Activated naive CD8-positive, alpha-beta T cell treated with anti-CD3 and anti-CD28 coated beads, Interleukin-2, amount 50 U/mL, for 24 hours (primary cell): ENCODE results near the gene VIPR1.

Experiments used
- ATAC-seq: fragments of 150-1000 bp; cut with Tn5 transposase; one replicate; pipeline ENCODE4 v1.10.0; 2021
- DNase-seq: peaks from one replicate; pipeline ENCODE4 v3.0.0; 2021
- H3K27ac Mint-ChIP-seq: one replicate; pipeline ENCODE4 v1.8.0; 2021; ENCODE audit warnings: mild to moderate bottlenecking, mixed read lengths
- H3K27me3 Mint-ChIP-seq: one replicate; pipeline ENCODE4 v1.8.0; 2021; ENCODE audit warnings: mixed read lengths
- H3K36me3 Mint-ChIP-seq: one replicate; pipeline ENCODE4 v1.8.0; 2021; ENCODE audit warnings: low read depth, mixed read lengths
- H3K4me1 Mint-ChIP-seq: one replicate; pipeline ENCODE4 v1.8.0; 2021; ENCODE audit warnings: mixed read lengths
- H3K4me3 Mint-ChIP-seq: one replicate; pipeline ENCODE4 v1.8.0; 2021; ENCODE audit warnings: mild to moderate bottlenecking, moderate library complexity, mixed read lengths
- H3K9me3 Mint-ChIP-seq: one replicate; pipeline ENCODE4 v1.8.0; 2021; ENCODE audit warnings: mixed read lengths

Gene VIPR1

DNA sequence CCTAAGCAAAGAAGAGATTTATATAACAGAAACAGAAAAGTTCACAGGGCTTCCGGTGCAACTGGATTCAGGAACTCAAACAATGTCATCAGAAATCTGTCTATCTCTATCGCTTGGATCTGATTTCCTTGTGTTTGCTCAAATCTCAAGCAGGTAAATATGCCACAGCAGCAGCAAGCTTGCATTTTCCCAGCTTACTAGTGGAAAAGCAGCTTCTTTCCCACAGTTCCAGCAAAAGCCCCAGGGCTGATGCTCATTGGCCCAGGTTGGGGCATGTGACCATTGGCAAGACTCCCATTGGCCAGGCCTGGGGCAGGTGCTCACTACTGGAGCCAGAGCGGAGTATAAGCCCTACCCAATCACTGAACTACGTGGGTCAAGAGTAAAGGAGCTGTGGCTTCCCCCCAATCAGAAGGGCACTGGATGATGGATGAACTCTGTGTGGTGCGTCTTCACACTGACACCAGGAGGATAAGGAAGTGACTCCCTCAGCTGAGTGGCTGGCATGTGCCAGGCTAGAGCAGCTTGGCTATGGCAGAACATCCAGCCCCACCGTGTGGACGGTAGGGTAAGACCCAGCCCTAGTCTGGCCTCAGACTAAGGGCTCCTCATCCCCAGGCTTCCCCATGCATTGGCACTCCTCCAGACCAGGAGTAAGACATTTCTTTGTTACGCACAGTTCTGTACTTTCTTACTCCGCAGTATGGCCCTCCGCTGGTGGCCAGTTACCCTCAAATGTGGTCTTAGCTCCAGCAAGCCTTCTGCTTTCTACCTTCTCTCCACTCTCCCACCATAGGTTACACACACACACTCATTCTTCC is 13.1 kb upstream of the VIPR1 start:
- Mint-ChIP-seq H3K36me3 (no peaks in the 10 kb centered on the region), H3K4me3 (no peak overlapping the region), H3K9me3 (no peaks in the 10 kb centered on the region), H3K27ac (no peak overlapping the region), H3K27me3 (peaks cover 3% of the 10 kb centered on the region), H3K4me1 (peaks cover 8% of the 10 kb centered on the region)
- peak; percentile 22 for ATAC-seq
- no peak for DNase-seq

DNA sequence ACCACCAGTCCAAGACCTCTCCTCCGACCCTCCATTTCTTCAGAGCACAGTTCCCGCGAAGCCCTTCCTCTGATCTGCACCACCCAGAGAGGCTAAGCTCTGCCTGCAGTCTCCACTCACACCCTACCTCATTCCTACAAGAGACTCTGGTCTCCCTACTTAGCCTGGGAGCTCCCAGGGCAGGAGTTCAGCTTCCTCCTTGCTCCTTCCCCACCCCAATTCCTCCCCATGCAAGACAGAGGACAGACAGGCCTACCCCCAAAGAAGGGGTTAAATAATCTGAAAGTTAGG is 12.6 kb upstream of the VIPR1 start:
- Mint-ChIP-seq H3K9me3 (no peaks in the 10 kb centered on the region), H3K4me3 (no peak overlapping the region), H3K4me1 (peaks cover 8% of the 10 kb centered on the region), H3K36me3 (no peaks in the 10 kb centered on the region), H3K27me3 (no peaks in the 10 kb centered on the region), H3K27ac (no peak overlapping the region)
- no peak for DNase-seq
- no peak for ATAC-seq

DNA sequence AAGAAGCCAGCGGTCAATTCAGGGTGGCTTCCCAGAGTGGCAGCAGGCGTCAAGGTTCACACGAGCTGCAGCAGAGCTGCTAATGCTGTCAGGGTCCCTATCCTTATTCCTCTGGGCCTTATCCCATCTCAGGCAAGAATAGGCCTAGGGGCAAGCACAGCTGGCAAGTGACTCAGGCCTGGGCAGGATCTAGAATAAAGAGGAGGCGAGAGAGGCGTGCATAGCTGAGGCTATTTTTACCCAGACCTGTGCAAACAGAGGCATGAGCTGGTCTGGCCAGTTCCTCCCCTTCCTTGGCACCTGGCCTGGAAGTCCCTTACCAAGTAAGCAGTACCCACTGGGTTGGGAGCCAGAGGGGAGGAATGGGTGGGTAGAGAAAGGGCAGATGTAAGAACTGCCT is 12.2 kb upstream of the VIPR1 start:
- H3K9me3 Mint-ChIP-seq, result no peaks in the 10 kb centered on the region
- DNase-seq, result no peak
- no peak overlapping the region for H3K4me3 Mint-ChIP-seq
- no peaks in the 10 kb centered on the region for H3K27me3 Mint-ChIP-seq
- H3K4me1 Mint-ChIP-seq, result peaks cover 8% of the 10 kb centered on the region
- no peak overlapping the region for H3K27ac Mint-ChIP-seq
- peak; percentile 50 for ATAC-seq
- no peaks in the 10 kb centered on the region for H3K36me3 Mint-ChIP-seq

DNA sequence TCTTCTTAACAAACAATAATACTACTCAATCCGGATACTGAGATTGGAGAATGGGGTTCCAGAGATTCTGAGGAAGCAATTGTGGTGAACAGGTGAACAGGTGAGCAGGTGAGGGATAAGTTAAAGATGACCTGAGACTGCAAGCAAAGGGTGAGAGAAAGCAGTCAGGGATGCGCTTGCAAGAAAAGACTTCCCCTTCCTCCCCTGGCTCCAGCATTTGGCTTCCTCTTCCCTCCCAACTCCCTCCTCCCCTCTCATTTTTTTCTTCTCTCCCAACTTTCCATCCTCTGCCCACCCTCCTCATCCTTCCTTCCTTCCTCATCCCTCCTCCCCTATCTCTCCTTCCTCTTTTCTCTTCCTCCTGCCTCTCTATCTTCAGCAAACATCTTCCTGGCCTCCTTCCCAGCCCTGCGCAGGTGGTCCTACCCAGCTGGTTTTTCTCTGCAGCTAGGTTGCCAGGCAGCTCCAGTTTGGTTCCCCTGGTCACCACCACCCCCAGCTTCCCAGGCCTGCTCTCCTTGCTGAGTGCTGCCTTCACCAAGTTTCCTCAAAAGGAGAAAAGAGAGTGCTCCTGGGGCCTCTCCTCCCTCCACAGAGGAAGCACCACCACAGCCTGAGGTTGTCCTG is 10.4 kb upstream of the VIPR1 start:
- DNase-seq (no peak), ATAC-seq (no peak)
- Mint-ChIP-seq H3K36me3 (no peaks in the 10 kb centered on the region), H3K27me3 (no peaks in the 10 kb centered on the region), H3K4me3 (no peak overlapping the region), H3K27ac (no peak overlapping the region), H3K9me3 (no peaks in the 10 kb centered on the region), H3K4me1 (peaks cover 8% of the 10 kb centered on the region)

DNA sequence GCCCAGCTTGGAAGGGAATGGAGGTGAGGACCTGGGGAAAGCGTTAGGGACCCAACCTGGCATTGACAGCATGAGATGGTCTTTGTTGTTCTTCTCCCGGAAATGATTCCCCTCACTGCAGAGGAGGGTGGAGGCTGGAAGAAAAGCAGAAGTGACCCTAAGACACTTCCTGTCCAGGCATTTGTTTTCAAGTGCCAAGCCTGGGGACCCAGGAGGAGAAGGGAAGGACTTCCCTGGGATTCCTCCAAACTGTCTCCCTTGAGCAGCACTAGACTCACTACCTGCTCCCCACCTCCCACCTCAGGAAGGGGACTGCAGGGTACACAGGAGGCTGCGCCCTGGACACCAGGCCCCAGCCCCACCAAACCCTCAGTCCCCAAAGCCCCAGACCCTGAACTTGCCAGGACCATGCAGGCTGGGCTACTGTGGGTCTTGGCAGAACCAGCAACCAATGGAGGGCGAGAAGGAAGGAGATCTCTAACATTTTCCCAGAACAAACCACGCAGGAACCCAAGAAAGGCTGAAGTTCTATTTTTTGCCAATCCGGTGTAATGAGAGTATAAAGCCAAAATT is 9.8 kb upstream of the VIPR1 start:
- no peak overlapping the region for H3K27ac Mint-ChIP-seq
- no peak for DNase-seq
- peaks cover 1% of the 10 kb centered on the region for H3K27me3 Mint-ChIP-seq
- H3K4me1 Mint-ChIP-seq, result peaks cover 8% of the 10 kb centered on the region
- no peak overlapping the region for H3K4me3 Mint-ChIP-seq
- H3K9me3 Mint-ChIP-seq, result no peaks in the 10 kb centered on the region
- no peak for ATAC-seq
- no peaks in the 10 kb centered on the region for H3K36me3 Mint-ChIP-seq

DNA sequence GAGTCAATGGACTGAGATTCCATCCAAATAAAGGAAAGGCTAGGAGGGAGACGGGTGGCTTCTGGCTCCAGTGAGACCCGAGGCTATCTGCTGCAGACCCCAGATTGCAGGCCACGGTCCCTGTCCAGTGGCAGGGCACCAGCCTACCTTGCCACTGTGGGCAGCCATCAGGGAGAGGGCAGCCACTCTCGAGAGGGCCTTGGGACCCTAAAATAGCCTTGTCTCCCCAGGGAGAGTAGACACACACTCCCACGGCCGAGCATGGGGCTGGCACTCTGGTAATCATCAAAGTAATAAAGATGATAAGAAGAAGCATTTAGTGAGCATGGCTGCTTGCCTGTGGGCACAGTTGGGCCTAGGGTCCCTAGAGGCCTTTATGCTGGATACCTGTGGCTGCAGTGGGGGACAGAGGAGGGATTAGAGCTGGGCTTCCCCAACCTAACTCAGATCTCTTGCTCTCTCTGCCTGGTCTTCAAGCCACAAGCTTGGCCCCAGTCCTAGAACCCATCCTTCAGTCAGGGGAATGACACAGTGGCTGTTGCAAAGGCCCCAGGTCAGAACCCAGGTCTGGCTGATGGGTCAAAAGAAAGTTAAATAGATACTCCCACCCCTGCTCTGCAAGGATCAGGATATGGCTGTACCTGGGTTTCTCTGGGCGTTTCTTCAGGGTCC is 9.2 kb upstream of the VIPR1 start:
- no peak for DNase-seq
- H3K9me3 Mint-ChIP-seq, result no peaks in the 10 kb centered on the region
- peaks cover 8% of the 10 kb centered on the region for H3K4me1 Mint-ChIP-seq
- no peaks in the 10 kb centered on the region for H3K36me3 Mint-ChIP-seq
- ATAC-seq, result no peak
- H3K27ac Mint-ChIP-seq, result no peak overlapping the region
- H3K4me3 Mint-ChIP-seq, result no peak overlapping the region
- peaks cover 1% of the 10 kb centered on the region for H3K27me3 Mint-ChIP-seq

DNA sequence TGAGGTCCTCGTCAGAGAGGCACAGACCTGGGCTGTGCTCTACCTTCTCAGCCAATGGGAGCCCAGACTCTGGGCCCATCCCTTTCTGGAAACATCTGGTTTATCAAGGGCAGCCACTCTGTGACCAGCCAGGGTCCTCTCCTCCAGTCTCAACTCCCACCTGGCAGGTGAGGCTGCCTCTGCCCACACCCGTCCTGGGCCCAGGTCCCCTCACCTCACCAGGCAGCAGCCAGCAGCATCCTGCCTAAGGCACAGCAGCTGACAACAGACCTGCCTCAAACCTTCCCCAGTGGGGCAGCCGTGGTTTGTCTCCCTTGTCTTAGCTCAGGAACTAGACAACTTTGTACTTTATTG is 8.7 kb upstream of the VIPR1 start:
- Mint-ChIP-seq H3K9me3 (no peaks in the 10 kb centered on the region), H3K36me3 (no peaks in the 10 kb centered on the region), H3K27ac (no peak overlapping the region), H3K4me3 (no peak overlapping the region), H3K27me3 (peaks cover 1% of the 10 kb centered on the region), H3K4me1 (peaks cover 8% of the 10 kb centered on the region)
- ATAC-seq (no peak), DNase-seq (no peak)

DNA sequence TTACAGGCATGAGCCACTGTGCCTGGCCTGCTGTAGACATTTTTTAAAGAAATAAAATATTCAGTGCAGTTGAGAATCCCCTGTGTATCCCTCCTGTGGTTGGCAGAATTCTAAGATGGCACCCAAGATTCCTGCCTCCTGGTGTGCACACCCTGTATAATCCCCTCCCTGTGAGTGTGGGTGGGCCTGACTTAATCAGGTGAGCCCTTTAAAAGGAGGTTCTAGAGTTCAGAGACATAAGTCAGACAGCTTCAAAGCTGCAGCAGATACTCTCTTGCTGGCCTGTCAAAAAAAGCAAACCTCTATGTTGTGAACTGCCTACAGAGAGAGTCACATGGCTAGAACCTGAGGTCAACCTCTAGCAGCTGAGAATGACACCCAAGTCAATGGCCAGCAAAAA is 7.0 kb upstream of the VIPR1 start:
- H3K36me3 Mint-ChIP-seq, result no peaks in the 10 kb centered on the region
- H3K4me1 Mint-ChIP-seq, result peaks cover 2% of the 10 kb centered on the region
- peaks cover 11% of the 10 kb centered on the region for H3K27me3 Mint-ChIP-seq
- ATAC-seq, result no peak
- no peak overlapping the region for H3K4me3 Mint-ChIP-seq
- no peak overlapping the region for H3K27ac Mint-ChIP-seq
- no peaks in the 10 kb centered on the region for H3K9me3 Mint-ChIP-seq
- no peak for DNase-seq

DNA sequence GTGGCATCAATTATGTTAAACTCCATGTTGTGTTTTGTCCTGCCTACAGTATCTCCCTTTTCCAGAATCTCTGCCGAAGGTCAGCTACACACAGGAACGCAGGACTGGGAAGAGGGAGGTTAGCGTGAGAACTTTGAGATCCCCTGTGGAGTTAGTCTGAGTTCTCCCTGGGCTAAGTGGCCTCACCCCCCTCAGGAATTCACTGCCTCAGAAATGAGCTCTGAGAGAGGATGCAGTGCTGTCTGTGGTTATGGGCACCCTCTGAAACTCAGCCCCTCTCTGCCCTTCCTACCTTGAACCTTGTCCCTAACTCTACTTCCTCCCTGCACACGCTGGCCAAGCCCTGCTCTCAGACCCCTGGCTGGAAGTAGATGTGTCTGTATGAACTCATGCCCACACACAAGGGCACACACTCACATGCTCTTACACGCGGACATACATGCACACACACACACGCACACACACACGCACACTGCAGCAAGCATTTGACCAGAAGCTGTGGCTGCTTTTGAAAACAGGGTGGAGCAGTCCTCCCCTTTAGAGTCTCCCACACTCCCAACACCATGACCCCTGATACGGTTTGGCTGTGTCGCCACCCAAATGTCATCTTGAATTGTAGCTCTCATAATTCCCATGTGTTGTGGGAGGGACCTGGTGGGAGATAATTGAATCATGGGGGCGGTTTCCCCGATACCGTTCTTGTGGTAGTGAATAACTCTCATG is 5.3 kb upstream of the VIPR1 start:
- H3K36me3 Mint-ChIP-seq, result no peaks in the 10 kb centered on the region
- H3K27ac Mint-ChIP-seq, result no peak overlapping the region
- peaks cover 10% of the 10 kb centered on the region for H3K4me1 Mint-ChIP-seq
- H3K4me3 Mint-ChIP-seq, result no peak overlapping the region
- no peaks in the 10 kb centered on the region for H3K9me3 Mint-ChIP-seq
- ATAC-seq (no peak), DNase-seq (no peak)
- peaks cover 23% of the 10 kb centered on the region for H3K27me3 Mint-ChIP-seq

DNA sequence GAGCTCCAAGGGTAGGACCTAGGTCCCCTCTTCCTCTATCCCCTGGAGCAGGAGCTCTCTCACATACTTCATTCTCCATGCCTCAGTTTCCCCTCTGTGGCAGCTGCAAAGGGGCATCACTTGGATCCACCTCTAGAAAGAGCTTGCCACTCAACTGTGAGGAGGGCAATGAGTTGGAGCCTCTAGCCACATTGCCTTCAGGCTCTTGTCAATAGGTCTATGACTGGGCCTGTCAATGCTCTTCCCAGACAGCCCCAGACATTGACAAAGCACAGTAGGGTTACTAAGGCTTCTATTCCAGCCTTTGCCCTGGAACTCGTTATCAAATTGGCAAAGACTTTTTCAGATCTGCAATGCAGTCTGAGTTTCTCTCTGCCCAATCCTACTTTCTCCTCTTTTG is 4.4 kb upstream of the VIPR1 start:
- ATAC-seq, result no peak
- peaks cover 13% of the 10 kb centered on the region for H3K4me1 Mint-ChIP-seq
- H3K36me3 Mint-ChIP-seq, result no peaks in the 10 kb centered on the region
- no peak overlapping the region for H3K4me3 Mint-ChIP-seq
- H3K27me3 Mint-ChIP-seq, result peaks cover 23% of the 10 kb centered on the region
- no peak for DNase-seq
- no peaks in the 10 kb centered on the region for H3K9me3 Mint-ChIP-seq
- no peak overlapping the region for H3K27ac Mint-ChIP-seq

DNA sequence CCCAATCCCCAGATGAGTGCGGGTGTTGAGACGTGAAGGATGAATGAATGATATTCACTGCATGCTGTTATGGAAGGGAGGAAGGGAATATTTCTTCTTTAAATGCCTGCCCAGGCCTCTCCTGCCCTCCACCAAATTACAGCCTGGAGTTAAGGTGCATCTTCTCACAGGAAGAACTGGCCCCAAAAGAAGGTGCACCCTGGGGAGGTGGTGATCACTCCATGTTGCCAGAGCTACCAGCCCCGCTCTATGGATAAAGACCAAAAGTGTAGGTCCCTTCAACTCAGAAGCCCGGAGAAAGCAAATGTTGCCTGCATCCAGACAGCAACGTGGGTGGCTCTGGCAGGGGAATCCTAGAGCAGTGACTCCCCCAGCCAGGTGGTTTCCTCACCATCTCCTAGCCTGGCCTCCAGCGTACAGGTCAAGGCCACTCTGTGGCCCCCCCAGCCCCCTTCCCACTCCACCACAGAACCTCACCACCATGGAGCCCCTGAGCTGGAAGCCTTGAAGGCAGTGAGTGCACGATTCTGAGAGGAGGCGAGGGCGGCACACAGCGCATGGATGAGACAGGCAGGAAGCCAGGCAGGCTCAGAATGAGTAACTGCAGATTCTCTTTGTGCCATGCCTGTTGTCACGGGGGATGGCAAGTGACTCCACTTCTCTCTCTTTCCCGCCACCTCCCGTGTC is 3.5 kb upstream of the VIPR1 start:
- H3K9me3 Mint-ChIP-seq, result no peaks in the 10 kb centered on the region
- H3K4me1 Mint-ChIP-seq, result peaks cover 18% of the 10 kb centered on the region
- no peaks in the 10 kb centered on the region for H3K36me3 Mint-ChIP-seq
- H3K4me3 Mint-ChIP-seq, result no peak overlapping the region
- ATAC-seq (no peak), DNase-seq (no peak)
- peaks cover 23% of the 10 kb centered on the region for H3K27me3 Mint-ChIP-seq
- no peak overlapping the region for H3K27ac Mint-ChIP-seq

DNA sequence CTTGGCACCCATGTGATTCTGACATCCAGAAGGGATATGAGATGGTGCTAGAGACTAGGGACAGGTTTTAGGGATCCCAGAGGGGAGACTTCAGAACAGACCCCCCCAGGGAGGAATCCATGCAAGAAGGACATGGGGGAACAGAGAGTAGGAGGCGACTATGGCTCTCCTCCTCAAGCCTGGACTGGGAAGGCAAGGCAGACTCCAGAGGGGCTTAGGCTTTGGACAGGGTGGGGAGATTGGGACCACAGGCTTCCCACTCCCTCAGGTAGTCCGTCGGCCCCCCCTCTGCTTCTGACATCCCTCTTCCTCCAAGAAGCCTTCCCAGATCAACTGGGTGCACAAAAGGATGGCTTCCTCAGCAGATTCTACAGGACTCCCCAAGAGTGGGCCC is 3.0 kb upstream of the VIPR1 start:
- ATAC-seq (no peak), DNase-seq (no peak)
- Mint-ChIP-seq H3K4me3 (no peak overlapping the region), H3K27me3 (peaks cover 23% of the 10 kb centered on the region), H3K27ac (no peak overlapping the region), H3K4me1 (peaks cover 18% of the 10 kb centered on the region), H3K9me3 (no peaks in the 10 kb centered on the region), H3K36me3 (no peaks in the 10 kb centered on the region)

DNA sequence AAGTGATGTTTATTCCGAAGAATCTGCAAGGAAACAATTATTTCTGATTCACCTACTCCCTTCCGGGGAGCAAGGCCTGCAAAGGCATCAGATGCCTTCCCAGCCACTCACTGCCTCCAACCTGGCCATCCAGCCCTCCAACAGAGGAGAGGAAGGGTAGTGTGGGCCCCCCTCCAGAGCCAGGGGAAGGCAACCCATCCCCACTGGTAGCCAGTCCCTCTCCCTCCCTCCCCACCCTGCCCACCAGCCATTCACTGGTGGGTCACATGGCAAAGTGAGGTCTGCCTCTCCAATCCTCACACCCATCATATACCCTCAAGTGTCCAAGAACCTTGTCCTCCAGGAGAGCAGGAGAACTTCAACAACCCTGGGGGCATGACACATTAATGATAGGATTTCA is 2.4 kb upstream of the VIPR1 start:
- Mint-ChIP-seq H3K27me3 (peaks cover 23% of the 10 kb centered on the region), H3K27ac (no peak overlapping the region), H3K9me3 (no peaks in the 10 kb centered on the region), H3K36me3 (no peaks in the 10 kb centered on the region), H3K4me1 (peaks cover 18% of the 10 kb centered on the region), H3K4me3 (no peak overlapping the region)
- no peak for ATAC-seq
- DNase-seq, result no peak

DNA sequence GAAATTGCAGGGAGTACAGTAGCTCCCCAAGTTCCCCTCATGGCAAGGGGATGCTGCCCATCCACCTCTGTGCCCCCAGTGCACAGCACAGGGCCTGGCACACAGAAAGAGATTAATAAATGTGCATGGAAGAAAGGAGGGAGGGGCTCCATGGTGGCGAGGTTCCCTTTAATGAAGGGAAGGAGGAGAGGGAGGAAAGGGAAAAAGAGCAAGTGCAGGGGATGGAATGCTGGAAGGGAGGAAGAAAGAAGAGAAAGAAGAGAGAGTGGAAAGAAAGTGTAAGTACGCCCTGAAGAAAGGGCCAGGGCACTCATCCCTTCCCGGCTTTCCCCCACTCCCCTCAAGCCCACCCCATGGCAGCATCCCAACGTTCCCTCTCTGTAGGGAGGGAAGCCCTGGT is 1.5 kb upstream of the VIPR1 start:
- peak overlapping the region; percentile 41 for H3K4me3 Mint-ChIP-seq

More for the DNA sequence above, 1.5 kb upstream of the VIPR1 start:
- Mint-ChIP-seq H3K4me1 (peaks cover 18% of the 10 kb centered on the region), H3K36me3 (no peaks in the 10 kb centered on the region), H3K27ac (no peak overlapping the region), H3K9me3 (no peaks in the 10 kb centered on the region), H3K27me3 (peaks cover 23% of the 10 kb centered on the region)
- ATAC-seq (no peak), DNase-seq (no peak)
